ENCODE results near the gene MCEMP1. TPM values are rescaled to one million over a fixed set of nuclear protein-coding genes. Genes with fewer than 3 reads are reported as not detected.

The MCEMP1 gene
- total and polyA plus RNA-seq, 3 donors from 2014 or later = not detected

DNA sequence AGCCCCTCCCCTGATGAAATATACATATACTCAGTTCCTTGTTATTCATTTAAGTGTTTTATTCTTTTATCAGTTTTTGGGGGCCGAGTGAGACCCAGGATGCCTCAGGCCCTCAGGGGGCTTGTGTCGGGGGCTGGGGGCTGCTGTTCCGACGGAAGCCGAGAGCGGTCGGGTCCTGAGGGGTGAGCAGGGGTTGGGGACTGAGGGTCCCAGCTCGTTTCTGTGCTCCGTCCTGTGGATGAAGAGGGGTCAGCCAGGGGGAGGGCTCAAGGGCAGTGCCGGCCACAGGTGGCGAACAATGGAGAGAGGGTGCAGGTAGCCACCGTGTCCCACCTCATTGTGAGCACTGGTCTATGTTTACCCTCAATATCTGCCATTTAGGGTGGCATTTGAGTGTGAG lies 45.3 kb upstream of the MCEMP1 start:
- Histone ChIP-seq H3K4me3 (no peak overlapping the region), H3K4me1 (peaks cover 20% of the 10 kb centered on the region), H3K27ac (no peak overlapping the region), H3K27me3 (no peaks in the 10 kb centered on the region), H3K36me3 (ENCODE audit: low read depth, missing control alignments) (no peaks in the 10 kb centered on the region), H3K9me3 (no peaks in the 10 kb centered on the region)
- intact Hi-C loops (cut with DNase I; ENCODE audit: low total_unique reads) = no loop called here
- DNase-seq = no peak
- 84 to 91% methylated on average over 12 of the region's 12 CpGs for WGBS, 2 donors
- no peak for TF ChIP-seq POLR2A (IDR thresholded peaks at IDR 0.05)
- TF ChIP-seq, protein P1, sequence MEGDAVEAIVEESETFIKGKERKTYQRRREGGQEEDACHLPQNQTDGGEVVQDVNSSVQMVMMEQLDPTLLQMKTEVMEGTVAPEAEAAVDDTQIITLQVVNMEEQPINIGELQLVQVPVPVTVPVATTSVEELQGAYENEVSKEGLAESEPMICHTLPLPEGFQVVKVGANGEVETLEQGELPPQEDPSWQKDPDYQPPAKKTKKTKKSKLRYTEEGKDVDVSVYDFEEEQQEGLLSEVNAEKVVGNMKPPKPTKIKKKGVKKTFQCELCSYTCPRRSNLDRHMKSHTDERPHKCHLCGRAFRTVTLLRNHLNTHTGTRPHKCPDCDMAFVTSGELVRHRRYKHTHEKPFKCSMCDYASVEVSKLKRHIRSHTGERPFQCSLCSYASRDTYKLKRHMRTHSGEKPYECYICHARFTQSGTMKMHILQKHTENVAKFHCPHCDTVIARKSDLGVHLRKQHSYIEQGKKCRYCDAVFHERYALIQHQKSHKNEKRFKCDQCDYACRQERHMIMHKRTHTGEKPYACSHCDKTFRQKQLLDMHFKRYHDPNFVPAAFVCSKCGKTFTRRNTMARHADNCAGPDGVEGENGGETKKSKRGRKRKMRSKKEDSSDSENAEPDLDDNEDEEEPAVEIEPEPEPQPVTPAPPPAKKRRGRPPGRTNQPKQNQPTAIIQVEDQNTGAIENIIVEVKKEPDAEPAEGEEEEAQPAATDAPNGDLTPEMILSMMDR (IDR thresholded peaks at IDR 0.05) = no peak

DNA sequence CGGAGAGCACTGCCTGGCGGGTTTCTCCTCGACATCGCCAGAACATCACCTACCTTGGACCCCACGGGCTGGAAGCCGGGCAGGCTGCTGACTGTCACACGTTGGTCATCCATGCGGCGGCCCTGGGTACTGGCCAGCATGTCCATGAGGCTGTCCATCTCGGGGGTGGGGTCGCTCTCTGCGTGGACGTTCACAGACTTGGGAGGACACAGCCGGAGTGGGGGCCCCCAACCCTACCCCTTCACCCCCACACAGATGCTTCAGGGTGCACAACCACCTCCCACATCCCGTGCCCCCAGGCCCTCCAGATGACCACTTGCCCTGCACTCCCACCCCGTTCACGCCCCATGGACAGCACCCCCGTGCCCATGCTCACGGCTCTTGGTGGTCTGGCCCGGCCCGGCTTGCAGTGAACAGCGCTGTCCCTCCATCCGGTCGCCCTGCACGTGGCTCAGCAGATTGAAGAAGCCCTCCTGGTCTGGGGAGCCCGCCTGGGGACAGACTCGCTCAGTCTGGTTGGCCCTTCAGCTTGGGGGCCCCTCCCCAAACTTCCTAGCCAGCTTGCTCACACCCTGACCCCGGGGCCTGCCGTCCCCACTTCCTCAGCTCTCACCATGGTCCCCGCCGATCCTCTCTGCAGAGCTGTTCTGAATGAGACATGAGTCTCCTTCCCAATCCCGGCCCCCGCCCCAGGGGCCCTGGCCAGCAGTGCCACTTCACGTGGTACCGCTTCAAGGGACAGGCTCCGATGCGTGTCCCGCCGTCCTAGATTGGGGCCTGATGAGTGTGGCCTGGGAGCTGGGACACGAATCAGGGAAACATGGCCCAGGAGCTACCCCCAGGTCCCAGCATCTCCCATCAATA lies 44.3 kb upstream of the MCEMP1 start:
- intact Hi-C loops (cut with DNase I; ENCODE audit: low total_unique reads) = no loop called here
- DNase-seq = no peak
- no peaks in the 10 kb centered on the region for H3K9me3 ChIP-seq
- no peak overlapping the region for H3K27ac ChIP-seq
- TF ChIP-seq POLR2A (IDR thresholded peaks at IDR 0.05) = no peak
- TF ChIP-seq, protein P1 (IDR thresholded peaks at IDR 0.05) = no peak
- no peaks in the 10 kb centered on the region for H3K27me3 ChIP-seq
- H3K4me3 ChIP-seq = no peak overlapping the region
- H3K4me1 ChIP-seq = peaks cover 20% of the 10 kb centered on the region
- WGBS, 2 donors = 86 to 89% methylated on average over 11 to 40 of the region's 40 CpGs
- no peaks in the 10 kb centered on the region for H3K36me3 ChIP-seq (ENCODE audit: low read depth, missing control alignments)

DNA sequence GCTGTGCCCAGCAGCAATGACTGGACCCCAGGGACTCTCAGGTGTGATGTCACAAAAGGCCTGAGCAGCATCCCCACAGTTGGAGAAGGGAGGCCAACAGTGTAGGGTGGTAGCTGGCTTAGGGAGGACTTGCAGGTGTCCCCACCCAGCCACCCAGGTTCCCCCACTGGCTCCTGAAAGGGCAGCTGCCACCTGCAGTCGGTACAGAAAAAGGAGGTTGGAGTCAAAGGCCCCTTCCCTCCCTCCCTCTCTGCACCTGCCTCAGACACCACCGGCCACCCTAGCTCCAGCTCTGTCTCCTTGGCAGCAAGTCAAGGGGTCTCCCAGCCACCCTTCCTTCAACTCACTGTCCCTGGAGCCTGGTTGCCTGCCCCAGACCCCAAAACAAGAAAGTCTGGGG lies 43.2 kb upstream of the MCEMP1 start, which contains the start of gene PCP2:
Gene PCP2, minus strand, starts transcription at position 22 of the 400 bp plus-strand sequence. CDS start 262 bp downstream, outside the sequence.
- WGBS, 2 donors = 39 to 60% methylated on average over 1 to 2 of the region's 2 CpGs
- Histone ChIP-seq H3K36me3 (ENCODE audit: low read depth, missing control alignments) (no peaks in the 10 kb centered on the region), H3K27me3 (no peaks in the 10 kb centered on the region), H3K27ac (no peak within 1 kb of the TSS), H3K4me1 (peaks cover 11% of the 10 kb centered on the region), H3K4me3 (no peak within 1 kb of the TSS), H3K9me3 (no peaks in the 10 kb centered on the region)
- TF ChIP-seq, protein P1 (IDR thresholded peaks at IDR 0.05) = no peak
- no peak for TF ChIP-seq POLR2A (IDR thresholded peaks at IDR 0.05)
- intact Hi-C loops (cut with DNase I; ENCODE audit: low total_unique reads) = no loop called here
- DNase-seq = no peak

DNA sequence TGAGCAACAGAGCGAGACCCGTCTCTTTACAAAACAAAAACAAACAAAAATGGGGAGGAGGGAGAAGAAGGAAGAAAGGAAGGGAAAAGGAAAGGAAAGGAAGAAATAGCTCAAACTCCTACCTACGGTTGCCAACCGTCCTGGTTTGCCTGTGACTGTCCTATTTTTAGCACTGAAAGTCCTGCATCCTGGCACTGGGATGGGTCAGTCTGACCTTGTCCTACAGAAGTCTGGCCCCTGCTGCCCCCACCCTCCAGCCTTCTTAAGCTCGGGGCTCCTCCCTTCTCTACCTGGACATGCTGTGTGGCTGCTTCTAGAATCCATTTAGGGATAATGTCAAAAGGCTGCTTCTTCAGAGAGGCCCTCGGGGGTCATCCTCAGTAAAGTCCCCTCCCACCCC lies 41.2 kb upstream of the MCEMP1 start:
- no peaks in the 10 kb centered on the region for H3K27me3 ChIP-seq
- H3K9me3 ChIP-seq = no peaks in the 10 kb centered on the region
- intact Hi-C loops (cut with DNase I; ENCODE audit: low total_unique reads) = no loop called here
- TF ChIP-seq POLR2A (IDR thresholded peaks at IDR 0.05) = no peak
- TF ChIP-seq, protein P1 (IDR thresholded peaks at IDR 0.05) = no peak
- no peak for DNase-seq
- no peak overlapping the region for H3K4me3 ChIP-seq
- 47 to 60% methylated on average over 6 of the region's 6 CpGs for WGBS, 2 donors
- H3K4me1 ChIP-seq = peaks cover 2% of the 10 kb centered on the region
- H3K36me3 ChIP-seq (ENCODE audit: low read depth, missing control alignments) = no peaks in the 10 kb centered on the region
- no peak overlapping the region for H3K27ac ChIP-seq
